Lower leg skin (tissue), 3 donors: ENCODE measurements around the gene RBP4.

Experiments used
- CTCF ChIP-seq, 3 donors: fragments of 450-650 bp; IDR thresholded peaks; one replicate each; pipeline ENCODE4 v1.5.1; 2016; ENCODE audit warnings: antibody characterized with exemption in 3 of 3, mild to moderate bottlenecking in 3 of 3, moderate library complexity in 2 of 3
- POLR2A ChIP-seq, 2 donors: fragments of 450-650 bp; IDR thresholded peaks; one replicate each; pipeline ENCODE4 v1.6.1; 2016 to 2017; ENCODE audit warnings: antibody characterized with exemption in 2 of 2, mild to moderate bottlenecking in 1 of 2, moderate library complexity in 1 of 2

- TF ChIP-seq CTCF (IDR thresholded peaks at IDR 0.05) (no peak), POLR2A (IDR thresholded peaks at IDR 0.05) (no peak)
Observed at GRCh38 chr10:93568105-93568390, 33.0 kb downstream of the RBP4 start.
